NCI-H2107 treated with DMSO at 0.1 percent for 48 hours (cell line): Measurements from ENCODE around the gene MUC16.

ENCODE experiments used
- DNase-seq: peaks from one replicate; lab custom pipeline; 2025; ENCODE audit not compliant: unreplicated experiment; lab: John Stamatoyannopoulos, UW

The MUC16 gene

DNA sequence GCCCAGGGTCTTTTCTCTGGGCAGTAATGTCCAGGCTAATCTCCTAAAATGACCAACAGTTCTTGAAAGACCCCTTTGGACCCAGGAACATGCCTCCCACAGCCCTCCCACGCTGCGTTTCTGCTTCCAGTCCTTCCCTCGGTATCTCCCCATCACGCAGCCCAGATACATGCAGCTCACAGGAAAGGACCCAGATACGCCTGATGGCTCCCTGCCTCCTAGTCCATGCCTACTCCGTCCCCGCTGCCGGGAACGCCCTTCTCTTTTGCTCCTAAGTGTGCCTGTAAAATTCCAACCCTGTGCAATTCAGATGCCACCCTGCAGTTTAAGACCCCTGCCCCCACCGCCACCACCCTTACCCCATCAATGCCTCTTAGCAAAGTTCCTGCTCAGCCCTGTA is 778 bp downstream of the MUC16 start:
- DNase-seq, result no peak

DNA sequence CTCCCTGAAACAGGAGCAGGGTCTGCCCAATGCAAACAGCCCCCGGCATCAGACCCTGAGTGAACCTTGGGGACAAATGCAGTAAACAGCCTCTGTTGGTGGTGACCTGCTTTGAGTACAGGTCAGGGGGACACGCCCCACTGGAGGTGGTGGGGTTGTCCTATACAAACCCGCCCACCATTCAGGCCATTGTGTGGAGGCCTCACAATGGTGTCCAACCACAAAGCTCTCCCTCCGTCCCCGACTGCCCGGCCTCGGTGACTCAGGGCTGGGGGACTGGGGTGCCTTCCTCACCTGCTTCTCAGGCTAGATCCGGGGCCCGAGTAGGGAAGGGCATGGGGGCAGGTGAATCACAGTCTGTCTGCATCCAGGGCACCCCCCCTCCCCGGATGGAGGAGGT is 1.5 kb downstream of the MUC16 start:
- no peak for DNase-seq

DNA sequence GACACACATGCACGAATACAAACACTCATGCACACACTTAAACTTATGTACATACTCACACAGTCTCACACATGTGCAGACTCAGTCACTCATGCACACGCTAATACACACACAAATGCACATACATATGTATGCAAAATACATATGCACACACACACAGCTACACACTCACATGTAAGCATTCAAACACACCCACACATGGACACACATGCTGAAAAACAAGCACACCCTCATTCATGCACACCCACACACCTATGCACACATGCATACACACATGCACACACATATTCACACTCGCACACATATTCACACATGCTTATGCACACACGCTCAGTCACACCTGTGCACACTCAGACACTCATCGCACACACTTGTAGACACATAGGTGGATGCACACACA is 9.3 kb downstream of the MUC16 start:
- DNase-seq, result no peak

DNA sequence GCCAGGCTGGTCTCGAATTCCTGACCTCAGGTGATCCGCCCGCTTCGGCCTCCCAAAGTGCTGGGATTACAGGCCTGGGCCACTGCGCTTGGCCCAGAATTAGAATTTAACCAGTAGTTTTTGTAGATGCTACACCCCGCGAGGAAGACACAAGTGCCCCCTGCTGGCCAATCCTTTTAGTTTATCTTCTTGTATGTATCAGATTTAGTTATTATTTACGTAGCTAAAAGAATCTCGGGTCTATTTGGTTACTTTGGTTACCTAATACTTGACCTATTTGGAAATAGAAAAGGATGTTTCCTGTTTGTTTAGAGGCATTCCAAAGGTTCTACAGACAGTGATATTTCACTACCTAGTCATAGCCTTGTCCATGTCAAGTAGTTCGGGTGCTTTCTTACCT is 22.0 kb downstream of the MUC16 start:
- no peak for DNase-seq

DNA sequence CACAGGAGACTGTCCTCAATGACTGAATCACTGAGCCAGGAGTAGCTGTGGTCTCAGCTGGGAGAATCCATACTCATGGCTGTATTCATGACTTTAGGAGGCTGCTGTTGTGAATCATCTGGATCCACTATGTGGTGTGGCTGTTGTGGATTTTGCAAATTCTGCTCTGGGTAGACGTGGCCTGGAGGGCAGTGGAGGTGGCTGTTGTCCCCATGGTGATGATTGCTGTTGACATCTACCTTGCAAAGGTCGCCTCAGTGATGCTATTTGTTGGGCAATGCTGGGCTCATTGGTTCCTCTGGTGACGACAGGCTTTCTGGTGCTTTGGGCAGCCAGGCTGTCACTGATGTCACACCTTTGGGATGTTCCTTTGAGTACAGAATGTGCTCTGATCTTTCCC is 23.9 kb downstream of the MUC16 start:
- DNase-seq, result no peak

DNA sequence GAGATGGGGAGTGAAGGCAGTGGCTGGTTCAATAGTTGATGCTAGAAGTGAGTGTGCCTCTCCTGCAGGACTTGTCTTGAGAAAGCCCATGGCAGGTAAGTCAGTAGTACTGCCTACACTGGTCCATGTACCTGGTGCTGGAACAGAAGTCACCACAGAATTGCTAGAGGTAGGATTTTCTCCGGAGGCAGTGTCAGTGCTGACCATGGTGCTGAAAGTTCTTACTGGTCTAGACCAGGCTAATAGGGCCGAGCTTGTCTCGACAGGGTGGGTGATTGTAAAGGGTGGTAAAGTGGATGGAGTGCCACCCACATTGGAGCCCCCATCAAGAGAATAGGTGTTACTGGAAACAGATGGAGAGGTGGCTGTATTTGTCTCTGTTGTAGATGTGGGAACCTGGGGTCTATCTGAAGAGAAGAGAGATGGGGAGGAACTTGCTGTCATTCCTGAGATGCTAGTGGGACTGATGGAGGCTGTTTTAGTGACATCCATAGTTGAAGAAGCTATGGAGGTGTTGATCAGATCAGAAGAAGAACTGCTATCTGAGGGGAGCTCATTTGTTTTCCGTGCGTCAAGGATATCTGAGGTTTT is 36.6 kb downstream of the MUC16 start:
- DNase-seq, result no peak

DNA sequence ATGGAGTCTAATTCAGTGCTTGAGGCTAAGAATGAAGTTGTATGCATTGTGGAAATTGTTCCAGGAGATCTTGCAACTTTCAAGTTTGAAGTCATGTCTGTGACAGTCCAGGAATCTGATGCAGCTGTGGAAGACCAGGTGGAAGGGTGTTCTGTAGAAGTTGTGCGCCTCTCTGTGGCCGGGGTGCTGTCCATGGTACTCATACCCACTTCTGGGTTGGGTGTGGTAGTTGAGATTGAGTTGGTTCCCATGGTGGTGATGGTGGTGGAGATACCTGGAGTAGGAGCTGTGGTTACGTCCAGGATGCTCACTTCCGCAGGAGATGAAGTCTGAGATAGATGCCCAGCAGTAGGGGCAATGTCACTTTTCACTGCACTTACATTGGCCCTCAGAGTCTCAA is 44.3 kb downstream of the MUC16 start:
- DNase-seq, result no peak
